ENCODE data around the gene INPP4B. TPM values are rescaled to one million over a fixed set of nuclear protein-coding genes. Genes with fewer than 3 reads are reported as not detected.

Gene INPP4B
- total RNA-seq, 4 donors from 2014 or later: 38.9 to 48.7 (median 44.2) TPM

GRCh38 chr4:142752202-142752786 is 93.8 kb downstream of the INPP4B start:
- no peaks in the 10 kb centered on the region for H3K4me1 ChIP-seq
- no peaks in the 10 kb centered on the region for H3K36me3 ChIP-seq
- no peaks in the 10 kb centered on the region for H3K27me3 ChIP-seq
- TF ChIP-seq POLR2A (IDR thresholded peaks at IDR 0.05) (no peak), CTCF (IDR thresholded peaks at IDR 0.05) (no peak)
- DNase-seq: no peak
- no peak overlapping the region for H3K27ac ChIP-seq
- no peaks in the 10 kb centered on the region for H3K9me3 ChIP-seq
- no peak overlapping the region for H3K4me3 ChIP-seq

GRCh38 chr4:142743121-142743825 is 102.8 kb downstream of the INPP4B start:
- Histone ChIP-seq H3K4me1 (no peaks in the 10 kb centered on the region), H3K36me3 (no peaks in the 10 kb centered on the region), H3K27me3 (no peaks in the 10 kb centered on the region), H3K9me3 (no peaks in the 10 kb centered on the region), H3K27ac (no peak overlapping the region), H3K4me3 (no peak overlapping the region)
- no peak for DNase-seq
- TF ChIP-seq CTCF (IDR thresholded peaks at IDR 0.05) (no peak), POLR2A (IDR thresholded peaks at IDR 0.05) (no peak)

- Histone ChIP-seq H3K4me1 (no peaks in the 10 kb centered on the region), H3K27me3 (no peaks in the 10 kb centered on the region), H3K4me3 (no peak overlapping the region), H3K9me3 (no peaks in the 10 kb centered on the region), H3K27ac (no peak overlapping the region), H3K36me3 (no peaks in the 10 kb centered on the region)
- TF ChIP-seq POLR2A (IDR thresholded peaks at IDR 0.05) (no peak), CTCF (IDR thresholded peaks at IDR 0.05) (no peak)
- no peak for DNase-seq
These were observed 104.1 kb downstream of the INPP4B start for GRCh38 chr4:142741995-142742394.

GRCh38 chr4:142728233-142728632 is 117.9 kb downstream of the INPP4B start:
- Histone ChIP-seq H3K36me3 (no peaks in the 10 kb centered on the region), H3K9me3 (no peaks in the 10 kb centered on the region), H3K27ac (no peak overlapping the region), H3K4me3 (no peak overlapping the region), H3K27me3 (no peaks in the 10 kb centered on the region), H3K4me1 (no peaks in the 10 kb centered on the region)
- no peak for DNase-seq
- no peak for TF ChIP-seq POLR2A (IDR thresholded peaks at IDR 0.05)
- TF ChIP-seq CTCF (IDR thresholded peaks at IDR 0.05): no peak

GRCh38 chr4:142727149-142727548 is 119.0 kb downstream of the INPP4B start:
- TF ChIP-seq CTCF (IDR thresholded peaks at IDR 0.05) (no peak), POLR2A (IDR thresholded peaks at IDR 0.05) (no peak)
- no peak for DNase-seq
- no peaks in the 10 kb centered on the region for H3K4me1 ChIP-seq
- no peaks in the 10 kb centered on the region for H3K9me3 ChIP-seq
- no peaks in the 10 kb centered on the region for H3K27me3 ChIP-seq
- no peak overlapping the region for H3K4me3 ChIP-seq
- no peak overlapping the region for H3K27ac ChIP-seq
- no peaks in the 10 kb centered on the region for H3K36me3 ChIP-seq

All from Peyer's patch (tissue), 4 donors.